HG03571 (cell line): Measurements from ENCODE around the gene NDUFS2.

Source experiments
- ATAC-seq: cut with Tn5 transposase; IDR thresholded peaks from one replicate; pipeline ENCODE4 v1.9.1; 2021; ENCODE audit not compliant: unreplicated experiment

Gene NDUFS2

GRCh38 chr1:161193561-161194235, 8.5 kb upstream of the NDUFS2 start:
- no peak for ATAC-seq

- no peak for ATAC-seq
Observed at GRCh38 chr1:161195171-161195570, 7.0 kb upstream of the NDUFS2 start.

- no peak for ATAC-seq
Observed at GRCh38 chr1:161196111-161196510, 6.1 kb upstream of the NDUFS2 start.

GRCh38 chr1:161196521-161197451, 5.4 kb upstream of the NDUFS2 start:
- ATAC-seq = no peak

- ATAC-seq = no peak
Observed at GRCh38 chr1:161197560-161198193, 4.5 kb upstream of the NDUFS2 start.

- ATAC-seq = no peak
Observed at GRCh38 chr1:161198194-161198896, 3.8 kb upstream of the NDUFS2 start.

- no peak for ATAC-seq
Observed at GRCh38 chr1:161198897-161199431, 3.2 kb upstream of the NDUFS2 start, which contains the start of gene ADAMTS4. Gene ADAMTS4 (minus strand): TSS chr1:161199054. CDS start chr1:161198627, 427 bp downstream.

- ATAC-seq = no peak
Observed at GRCh38 chr1:161199506-161200139, 2.5 kb upstream of the NDUFS2 start.

- ATAC-seq = no peak
Observed at GRCh38 chr1:161200421-161200991, 1.7 kb upstream of the NDUFS2 start.

- ATAC-seq = no peak
Observed at GRCh38 chr1:161200992-161201835, 953 bp upstream of the NDUFS2 start.

- no peak for ATAC-seq
Observed at GRCh38 chr1:161206411-161207140, 4.4 kb downstream of the NDUFS2 start.

- no peak for ATAC-seq
Observed at GRCh38 chr1:161207173-161207572, 5.0 kb downstream of the NDUFS2 start.

- peak; percentile 54 for ATAC-seq
Observed at GRCh38 chr1:161209790-161210409, 7.7 kb downstream of the NDUFS2 start.

GRCh38 chr1:161214369-161214768, 12.2 kb downstream of the NDUFS2 start:
- ATAC-seq = no peak

- ATAC-seq = no peak
Observed at GRCh38 chr1:161215076-161215475, 12.9 kb downstream of the NDUFS2 start, which contains the start of gene FCER1G. Gene FCER1G (plus strand): TSS chr1:161215295. CDS start chr1:161215322, 27 bp downstream.

GRCh38 chr1:161216945-161217712, 15.0 kb downstream of the NDUFS2 start:
- ATAC-seq = peak; percentile 83

- no peak for ATAC-seq
Observed at GRCh38 chr1:161217831-161218230, 15.7 kb downstream of the NDUFS2 start.
